Measurements from ENCODE around the gene CSRP2.

The CSRP2 gene

DNA sequence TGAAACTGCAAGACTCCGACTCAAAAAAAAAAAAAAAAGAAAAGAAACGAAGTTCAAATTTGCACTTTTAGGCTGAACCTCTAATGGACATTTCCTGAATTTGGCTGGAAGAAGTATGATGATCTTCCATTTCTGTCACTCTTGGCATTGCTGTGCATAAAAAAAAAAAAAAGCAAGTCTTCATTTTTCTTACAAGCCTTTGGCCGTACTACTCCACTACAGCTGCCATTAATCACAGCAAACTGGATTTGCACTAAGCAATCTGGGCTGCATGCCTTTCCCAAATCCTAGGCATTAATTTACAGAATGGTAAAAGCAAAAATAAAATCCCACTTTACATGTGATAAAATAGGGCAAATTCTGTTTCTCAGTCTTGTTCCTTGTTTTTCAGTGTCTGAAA, 7.1 kb downstream of the CSRP2 start:
- TF ChIP-seq, protein P1, sequence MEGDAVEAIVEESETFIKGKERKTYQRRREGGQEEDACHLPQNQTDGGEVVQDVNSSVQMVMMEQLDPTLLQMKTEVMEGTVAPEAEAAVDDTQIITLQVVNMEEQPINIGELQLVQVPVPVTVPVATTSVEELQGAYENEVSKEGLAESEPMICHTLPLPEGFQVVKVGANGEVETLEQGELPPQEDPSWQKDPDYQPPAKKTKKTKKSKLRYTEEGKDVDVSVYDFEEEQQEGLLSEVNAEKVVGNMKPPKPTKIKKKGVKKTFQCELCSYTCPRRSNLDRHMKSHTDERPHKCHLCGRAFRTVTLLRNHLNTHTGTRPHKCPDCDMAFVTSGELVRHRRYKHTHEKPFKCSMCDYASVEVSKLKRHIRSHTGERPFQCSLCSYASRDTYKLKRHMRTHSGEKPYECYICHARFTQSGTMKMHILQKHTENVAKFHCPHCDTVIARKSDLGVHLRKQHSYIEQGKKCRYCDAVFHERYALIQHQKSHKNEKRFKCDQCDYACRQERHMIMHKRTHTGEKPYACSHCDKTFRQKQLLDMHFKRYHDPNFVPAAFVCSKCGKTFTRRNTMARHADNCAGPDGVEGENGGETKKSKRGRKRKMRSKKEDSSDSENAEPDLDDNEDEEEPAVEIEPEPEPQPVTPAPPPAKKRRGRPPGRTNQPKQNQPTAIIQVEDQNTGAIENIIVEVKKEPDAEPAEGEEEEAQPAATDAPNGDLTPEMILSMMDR (conservative IDR thresholded peaks at IDR 0.05), result no peak
- no peak for TF ChIP-seq ZFX (IDR thresholded peaks at IDR 0.05)
- no peak overlapping the region for H3K27ac ChIP-seq

DNA sequence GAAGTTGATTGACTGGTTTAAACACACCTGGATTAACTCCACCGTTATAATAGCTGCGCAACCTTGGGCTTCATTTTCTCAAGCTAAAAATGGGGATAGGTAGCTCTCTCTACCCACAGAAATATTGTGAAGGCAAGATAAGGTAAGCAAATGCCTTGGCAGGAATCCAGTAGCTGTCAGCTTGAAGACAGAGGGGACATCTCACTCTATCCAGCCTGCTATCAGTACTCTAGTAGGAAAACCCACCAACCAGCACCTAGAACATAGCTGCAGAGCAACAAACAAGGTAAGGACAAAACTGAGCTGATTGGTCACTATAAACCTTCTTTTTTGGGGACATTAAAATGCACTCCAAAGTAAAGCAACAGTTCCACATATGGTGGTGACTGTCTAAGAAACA, 7.7 kb downstream of the CSRP2 start:
- H3K27ac ChIP-seq, result no peak overlapping the region
- TF ChIP-seq ZFX (IDR thresholded peaks at IDR 0.05), result no peak
- TF ChIP-seq, protein P1 (conservative IDR thresholded peaks at IDR 0.05), result no peak

DNA sequence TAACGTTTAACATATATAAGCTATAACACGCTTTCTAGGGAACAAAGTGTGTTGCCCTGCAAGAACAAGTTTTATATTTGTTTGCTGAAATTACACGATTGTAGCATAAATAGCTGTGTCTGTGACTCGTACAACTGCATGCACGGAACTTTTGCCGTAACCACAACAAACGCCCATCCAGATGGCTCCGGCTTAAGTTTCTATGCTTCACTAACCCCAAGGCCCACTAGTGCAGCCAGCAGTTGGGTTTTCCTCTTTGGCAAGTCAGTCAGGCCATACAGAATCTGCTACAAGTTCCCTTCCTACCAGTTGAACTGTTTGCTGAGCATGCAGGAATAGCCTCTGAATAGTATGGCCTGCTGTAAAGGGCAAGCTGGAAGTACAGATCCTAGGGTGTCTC, 12.1 kb downstream of the CSRP2 start:
- TF ChIP-seq ZFX (IDR thresholded peaks at IDR 0.05), result no peak
- TF ChIP-seq, protein P1 (conservative IDR thresholded peaks at IDR 0.05), result no peak
- H3K27ac ChIP-seq, result no peak overlapping the region

DNA sequence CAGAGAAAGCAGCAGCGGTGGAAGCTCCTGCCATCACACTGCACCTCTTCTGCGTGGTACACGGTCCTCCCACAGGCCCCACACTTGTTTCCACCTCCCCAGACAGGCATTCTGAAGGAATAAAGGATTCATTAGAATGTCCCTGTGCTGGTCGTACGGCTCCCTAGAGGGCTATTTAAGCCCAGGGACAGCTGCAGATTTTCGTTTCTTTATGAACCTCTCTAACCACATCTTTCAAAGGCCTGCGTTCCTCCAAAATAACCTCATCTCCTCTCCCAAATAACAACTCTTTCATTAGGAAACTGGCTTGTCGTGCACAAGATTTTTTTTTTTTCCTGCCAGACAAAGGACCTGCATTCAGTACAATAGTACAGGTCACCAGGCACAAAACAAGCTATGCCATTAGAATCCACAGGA, 12.7 kb downstream of the CSRP2 start:
- no peak overlapping the region for H3K27ac ChIP-seq
- no peak for TF ChIP-seq ZFX (IDR thresholded peaks at IDR 0.05)
- TF ChIP-seq, protein P1 (conservative IDR thresholded peaks at IDR 0.05), result no peak

DNA sequence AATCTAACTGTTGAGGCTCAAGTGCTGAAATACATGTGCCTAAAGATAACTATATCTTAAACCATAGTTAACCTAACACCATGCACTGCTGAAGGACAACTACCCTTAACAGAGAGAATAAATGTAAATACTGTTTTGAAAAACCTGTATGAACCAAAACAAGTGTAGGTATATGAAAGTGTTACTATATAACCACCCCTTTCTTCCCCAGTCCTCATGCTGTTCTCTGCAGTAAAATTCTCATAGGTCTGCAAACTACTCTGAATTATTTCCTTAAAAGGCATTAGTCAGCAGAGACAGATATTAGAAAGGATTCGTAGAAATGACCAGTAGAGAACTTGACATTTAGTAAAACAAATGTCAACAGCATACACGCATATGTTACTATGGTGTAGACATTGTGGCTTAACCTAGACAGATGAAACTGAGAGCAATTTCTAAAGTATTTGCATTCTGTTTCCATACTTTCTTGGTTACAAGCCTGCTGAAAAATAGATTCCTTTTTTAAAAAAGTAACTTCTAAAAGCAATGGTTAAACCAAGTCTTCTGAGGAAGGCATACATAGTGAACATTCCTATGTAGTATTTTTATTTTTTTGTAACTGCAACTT, 13.9 kb downstream of the CSRP2 start:
- H3K27ac ChIP-seq, result no peak overlapping the region
- TF ChIP-seq ZFX (IDR thresholded peaks at IDR 0.05), result no peak
- TF ChIP-seq, protein P1 (conservative IDR thresholded peaks at IDR 0.05), result no peak

DNA sequence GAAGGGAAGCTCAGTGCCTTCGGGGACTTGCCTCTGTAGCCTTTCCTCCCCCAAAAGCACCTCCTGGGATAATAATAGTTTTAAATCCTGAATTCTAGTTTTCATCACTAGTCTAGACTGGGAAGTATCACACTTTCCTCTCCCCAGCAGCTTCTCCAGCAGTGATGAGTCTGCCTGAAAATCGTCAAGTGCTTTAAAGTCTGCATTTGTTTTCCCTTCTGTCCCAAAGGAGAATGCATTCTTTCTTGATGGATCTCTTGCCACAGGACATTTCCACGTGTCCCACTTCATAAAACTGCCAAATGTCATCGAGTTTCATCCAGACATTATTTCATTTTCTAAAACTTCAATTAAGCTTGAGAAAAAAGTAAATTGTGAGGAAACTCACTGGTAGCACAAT, 15.0 kb downstream of the CSRP2 start:
- H3K27ac ChIP-seq, result no peak overlapping the region
- TF ChIP-seq, protein P1 (conservative IDR thresholded peaks at IDR 0.05), result no peak
- TF ChIP-seq ZFX (IDR thresholded peaks at IDR 0.05), result no peak

DNA sequence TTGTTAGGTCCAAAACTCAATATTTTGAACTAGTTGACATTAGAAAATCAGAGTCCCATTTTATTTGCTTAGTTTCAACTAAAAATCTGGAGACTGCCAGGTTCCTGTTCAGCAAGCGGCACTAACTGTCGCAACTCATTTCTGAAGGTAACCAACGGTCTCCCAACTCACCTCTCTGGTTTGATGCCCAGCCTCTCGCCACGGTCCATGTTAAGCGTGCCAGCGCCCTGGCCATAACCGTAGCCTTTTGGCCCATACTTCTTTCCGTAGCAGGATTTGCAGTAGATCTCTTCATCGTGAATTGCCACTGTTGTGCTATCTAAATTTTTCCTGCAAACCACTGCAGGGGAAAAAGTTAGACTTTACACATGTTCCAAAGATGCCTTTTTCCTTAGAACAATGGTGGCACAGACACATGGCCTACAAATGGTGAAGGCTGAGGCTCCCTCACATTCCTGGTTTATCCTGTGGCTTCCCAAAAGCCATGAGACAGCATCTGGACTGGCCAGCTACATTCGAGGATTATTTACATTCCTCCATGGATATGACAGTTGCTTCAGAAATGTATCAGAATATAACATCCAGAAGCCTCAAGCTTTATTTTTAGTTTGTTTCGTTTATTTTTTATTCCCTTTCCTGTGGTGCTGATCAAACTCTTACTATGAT, 15.7 kb downstream of the CSRP2 start:
- TF ChIP-seq ZFX (IDR thresholded peaks at IDR 0.05), result no peak
- TF ChIP-seq, protein P1 (conservative IDR thresholded peaks at IDR 0.05), result no peak
- H3K27ac ChIP-seq, result no peak overlapping the region
